H1 (cell line): ENCODE measurements around the gene NHERF2. TPM values are rescaled to one million over a fixed set of nuclear protein-coding genes. Genes with fewer than 3 reads are reported as not detected.

Source experiments
- TAF1 ChIP-seq: IDR thresholded peaks from 2 replicates; pipeline ENCODE4 v1.6.1; 2011; ENCODE audit warnings: mild to moderate bottlenecking, low read depth, low read length
- polyA plus RNA-seq, 7 experiments: library from polyadenylated mRNA; depleted of rRNA in 3 of 7; stranded (reverse) in 5 of 7; unstranded in 2 of 7; fragments of >200 nt in 5 of 7; fragments of 200-250 nt in 2 of 7; gene quantifications; 1 replicate in 5 of 7; 2 replicates in 1 of 7; 4 replicates in 1 of 7; pipeline versions ENCODE4 v1.2.1 to v1.2.3, GENCODE V29; 2011 to 2013; ENCODE audit warnings: missing spikeins in 2 of 7, mixed read lengths in 2 of 7
- total RNA-seq: library from RNA; stranded (reverse); fragmentation: NEBNext Ultra II Directional; extraction: Animal tissue kit (Norgen Biotek cat#: 25700); gene quantifications from 2 replicates; pipeline ENCODE4 v1.2.1, GENCODE V29; 2021
- TF ChIP-seq, protein P1 (sequence below): fragments of 300-600 bp; sonication (generic); IDR thresholded peaks from 2 replicates; pipeline ENCODE4 v1.7.1; 2012; ENCODE audit warnings: low read length, moderate library complexity, mild to moderate bottlenecking, inconsistent platforms; ENCODE audit not compliant: insufficient replicate concordance

Gene NHERF2
- total and polyA plus RNA-seq, 2 of the 8 experiments (the other 6 are each of a cell fraction or from before 2014, with no cell fraction given) = 13.9 to 19.3 TPM

DNA sequence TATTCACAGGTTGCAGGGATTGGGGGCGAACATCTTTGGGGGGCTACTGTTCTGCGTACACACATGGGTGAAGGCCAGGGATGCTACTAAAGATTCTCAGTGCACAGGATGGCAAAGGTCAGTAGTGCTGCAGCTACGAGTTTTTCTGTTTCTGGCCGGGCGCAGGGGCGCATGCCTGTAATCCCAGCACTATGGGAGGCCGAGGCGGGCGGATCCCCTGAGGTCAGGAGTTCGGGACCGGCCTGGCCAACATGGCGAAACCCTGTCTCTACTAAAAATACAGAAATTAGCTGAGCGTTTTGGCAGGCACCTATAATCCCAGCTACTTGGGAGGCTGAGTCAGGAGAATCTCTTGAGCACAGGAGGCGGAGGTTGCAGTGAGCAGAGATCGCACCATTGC is 13.2 kb upstream of the NHERF2 start (continued):
- TF ChIP-seq, protein P1, sequence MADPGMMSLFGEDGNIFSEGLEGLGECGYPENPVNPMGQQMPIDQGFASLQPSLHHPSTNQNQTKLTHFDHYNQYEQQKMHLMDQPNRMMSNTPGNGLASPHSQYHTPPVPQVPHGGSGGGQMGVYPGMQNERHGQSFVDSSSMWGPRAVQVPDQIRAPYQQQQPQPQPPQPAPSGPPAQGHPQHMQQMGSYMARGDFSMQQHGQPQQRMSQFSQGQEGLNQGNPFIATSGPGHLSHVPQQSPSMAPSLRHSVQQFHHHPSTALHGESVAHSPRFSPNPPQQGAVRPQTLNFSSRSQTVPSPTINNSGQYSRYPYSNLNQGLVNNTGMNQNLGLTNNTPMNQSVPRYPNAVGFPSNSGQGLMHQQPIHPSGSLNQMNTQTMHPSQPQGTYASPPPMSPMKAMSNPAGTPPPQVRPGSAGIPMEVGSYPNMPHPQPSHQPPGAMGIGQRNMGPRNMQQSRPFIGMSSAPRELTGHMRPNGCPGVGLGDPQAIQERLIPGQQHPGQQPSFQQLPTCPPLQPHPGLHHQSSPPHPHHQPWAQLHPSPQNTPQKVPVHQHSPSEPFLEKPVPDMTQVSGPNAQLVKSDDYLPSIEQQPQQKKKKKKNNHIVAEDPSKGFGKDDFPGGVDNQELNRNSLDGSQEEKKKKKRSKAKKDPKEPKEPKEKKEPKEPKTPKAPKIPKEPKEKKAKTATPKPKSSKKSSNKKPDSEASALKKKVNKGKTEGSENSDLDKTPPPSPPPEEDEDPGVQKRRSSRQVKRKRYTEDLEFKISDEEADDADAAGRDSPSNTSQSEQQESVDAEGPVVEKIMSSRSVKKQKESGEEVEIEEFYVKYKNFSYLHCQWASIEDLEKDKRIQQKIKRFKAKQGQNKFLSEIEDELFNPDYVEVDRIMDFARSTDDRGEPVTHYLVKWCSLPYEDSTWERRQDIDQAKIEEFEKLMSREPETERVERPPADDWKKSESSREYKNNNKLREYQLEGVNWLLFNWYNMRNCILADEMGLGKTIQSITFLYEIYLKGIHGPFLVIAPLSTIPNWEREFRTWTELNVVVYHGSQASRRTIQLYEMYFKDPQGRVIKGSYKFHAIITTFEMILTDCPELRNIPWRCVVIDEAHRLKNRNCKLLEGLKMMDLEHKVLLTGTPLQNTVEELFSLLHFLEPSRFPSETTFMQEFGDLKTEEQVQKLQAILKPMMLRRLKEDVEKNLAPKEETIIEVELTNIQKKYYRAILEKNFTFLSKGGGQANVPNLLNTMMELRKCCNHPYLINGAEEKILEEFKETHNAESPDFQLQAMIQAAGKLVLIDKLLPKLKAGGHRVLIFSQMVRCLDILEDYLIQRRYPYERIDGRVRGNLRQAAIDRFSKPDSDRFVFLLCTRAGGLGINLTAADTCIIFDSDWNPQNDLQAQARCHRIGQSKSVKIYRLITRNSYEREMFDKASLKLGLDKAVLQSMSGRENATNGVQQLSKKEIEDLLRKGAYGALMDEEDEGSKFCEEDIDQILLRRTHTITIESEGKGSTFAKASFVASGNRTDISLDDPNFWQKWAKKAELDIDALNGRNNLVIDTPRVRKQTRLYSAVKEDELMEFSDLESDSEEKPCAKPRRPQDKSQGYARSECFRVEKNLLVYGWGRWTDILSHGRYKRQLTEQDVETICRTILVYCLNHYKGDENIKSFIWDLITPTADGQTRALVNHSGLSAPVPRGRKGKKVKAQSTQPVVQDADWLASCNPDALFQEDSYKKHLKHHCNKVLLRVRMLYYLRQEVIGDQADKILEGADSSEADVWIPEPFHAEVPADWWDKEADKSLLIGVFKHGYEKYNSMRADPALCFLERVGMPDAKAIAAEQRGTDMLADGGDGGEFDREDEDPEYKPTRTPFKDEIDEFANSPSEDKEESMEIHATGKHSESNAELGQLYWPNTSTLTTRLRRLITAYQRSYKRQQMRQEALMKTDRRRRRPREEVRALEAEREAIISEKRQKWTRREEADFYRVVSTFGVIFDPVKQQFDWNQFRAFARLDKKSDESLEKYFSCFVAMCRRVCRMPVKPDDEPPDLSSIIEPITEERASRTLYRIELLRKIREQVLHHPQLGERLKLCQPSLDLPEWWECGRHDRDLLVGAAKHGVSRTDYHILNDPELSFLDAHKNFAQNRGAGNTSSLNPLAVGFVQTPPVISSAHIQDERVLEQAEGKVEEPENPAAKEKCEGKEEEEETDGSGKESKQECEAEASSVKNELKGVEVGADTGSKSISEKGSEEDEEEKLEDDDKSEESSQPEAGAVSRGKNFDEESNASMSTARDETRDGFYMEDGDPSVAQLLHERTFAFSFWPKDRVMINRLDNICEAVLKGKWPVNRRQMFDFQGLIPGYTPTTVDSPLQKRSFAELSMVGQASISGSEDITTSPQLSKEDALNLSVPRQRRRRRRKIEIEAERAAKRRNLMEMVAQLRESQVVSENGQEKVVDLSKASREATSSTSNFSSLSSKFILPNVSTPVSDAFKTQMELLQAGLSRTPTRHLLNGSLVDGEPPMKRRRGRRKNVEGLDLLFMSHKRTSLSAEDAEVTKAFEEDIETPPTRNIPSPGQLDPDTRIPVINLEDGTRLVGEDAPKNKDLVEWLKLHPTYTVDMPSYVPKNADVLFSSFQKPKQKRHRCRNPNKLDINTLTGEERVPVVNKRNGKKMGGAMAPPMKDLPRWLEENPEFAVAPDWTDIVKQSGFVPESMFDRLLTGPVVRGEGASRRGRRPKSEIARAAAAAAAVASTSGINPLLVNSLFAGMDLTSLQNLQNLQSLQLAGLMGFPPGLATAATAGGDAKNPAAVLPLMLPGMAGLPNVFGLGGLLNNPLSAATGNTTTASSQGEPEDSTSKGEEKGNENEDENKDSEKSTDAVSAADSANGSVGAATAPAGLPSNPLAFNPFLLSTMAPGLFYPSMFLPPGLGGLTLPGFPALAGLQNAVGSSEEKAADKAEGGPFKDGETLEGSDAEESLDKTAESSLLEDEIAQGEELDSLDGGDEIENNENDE = no peak
- TF ChIP-seq TAF1 = no peak
